GM18909 (cell line): ENCODE results near the gene GBA2.
A peak's percentile ranks its signal among the peaks of the same experiment; 100 is the strongest.

Source experiments
- ATAC-seq: cut with Tn5 transposase; IDR thresholded peaks from one replicate; pipeline ENCODE4 v1.9.1; 2021; ENCODE audit warnings: mild to moderate bottlenecking; ENCODE audit not compliant: unreplicated experiment, poor library complexity

GBA2 gene

GRCh38 chr9:35697486-35697885 is 51.5 kb downstream of the GBA2 start:
- ATAC-seq: no peak

DNA sequence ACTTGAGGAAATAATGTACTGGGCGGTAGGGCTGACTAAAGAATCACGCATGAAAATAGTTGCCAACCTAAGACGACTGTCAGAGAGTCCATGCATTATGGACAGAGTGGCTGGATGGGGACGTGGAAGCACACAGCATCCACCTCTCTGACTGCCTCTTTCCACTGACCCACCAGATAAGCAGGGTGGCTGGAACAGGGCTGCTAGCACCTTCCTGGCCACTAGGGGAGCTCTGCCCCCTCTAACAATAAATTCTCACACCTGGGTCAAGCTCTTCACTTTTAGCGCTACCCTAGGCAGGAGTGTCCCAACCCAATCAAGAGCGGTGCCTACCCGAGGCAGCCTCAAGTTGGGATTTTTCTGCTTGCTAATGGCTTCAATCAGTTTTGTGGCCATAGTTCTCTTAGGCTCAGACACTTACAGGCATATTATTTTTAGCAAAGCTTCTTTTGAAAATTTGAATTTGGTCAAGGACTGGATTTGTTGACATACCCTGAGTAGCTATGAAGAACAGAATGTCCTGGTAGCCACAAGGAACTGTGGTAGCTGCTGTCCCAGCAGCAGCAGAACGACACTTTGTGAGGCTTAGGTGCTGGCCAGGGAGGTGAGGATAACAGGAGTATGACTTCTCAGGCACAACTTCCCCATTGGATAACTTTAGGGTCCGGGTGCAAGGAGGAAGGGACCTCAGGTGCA is 52.4 kb downstream of the GBA2 start:
- ATAC-seq: peak; percentile 76

DNA sequence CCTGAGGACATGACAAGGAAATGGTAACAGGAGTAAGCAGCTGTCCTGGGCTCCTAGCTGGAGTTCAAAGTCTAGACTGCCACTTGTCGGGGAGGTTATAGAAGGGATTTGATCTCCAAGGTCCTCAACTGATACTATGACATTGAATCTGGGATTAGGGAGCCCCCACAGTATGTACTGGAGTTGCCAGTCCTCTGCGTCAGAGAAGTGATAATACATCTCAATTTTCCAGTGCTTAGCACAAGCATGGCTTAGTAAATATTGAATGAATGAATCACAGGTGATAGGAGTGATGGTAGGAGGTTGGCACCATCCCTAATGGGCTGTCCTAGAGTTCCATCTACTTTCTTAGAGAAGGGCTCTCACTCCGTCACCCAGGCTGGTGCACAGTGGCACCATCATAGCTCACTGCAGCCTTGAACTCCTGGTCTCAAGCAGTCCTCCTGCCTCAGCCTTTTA is 53.1 kb downstream of the GBA2 start:
- no peak for ATAC-seq

- ATAC-seq: no peak
Observed at GRCh38 chr9:35691757-35692301, 57.2 kb downstream of the GBA2 start.

- no peak for ATAC-seq
Observed at GRCh38 chr9:35691334-35691650, 57.7 kb downstream of the GBA2 start.

- ATAC-seq: no peak
Observed at GRCh38 chr9:35690614-35691333, 58.3 kb downstream of the GBA2 start.

DNA sequence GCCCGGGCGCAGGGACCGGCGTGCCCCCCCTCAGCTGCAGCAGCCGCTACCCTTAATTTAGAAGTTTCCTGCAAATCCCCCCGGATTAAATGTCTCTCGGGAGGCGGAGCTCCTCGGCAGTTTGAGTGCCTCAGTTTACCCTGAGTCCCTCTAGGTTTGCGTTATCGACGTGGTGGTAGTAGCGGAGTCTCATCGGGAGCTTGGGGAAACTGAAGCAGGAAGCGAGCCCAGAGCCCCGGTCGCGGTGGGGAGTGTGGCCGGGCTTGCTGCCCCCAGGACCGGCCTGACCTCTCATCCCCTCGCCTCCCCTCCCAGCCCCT is 58.8 kb downstream of the GBA2 start:
- no peak for ATAC-seq

DNA sequence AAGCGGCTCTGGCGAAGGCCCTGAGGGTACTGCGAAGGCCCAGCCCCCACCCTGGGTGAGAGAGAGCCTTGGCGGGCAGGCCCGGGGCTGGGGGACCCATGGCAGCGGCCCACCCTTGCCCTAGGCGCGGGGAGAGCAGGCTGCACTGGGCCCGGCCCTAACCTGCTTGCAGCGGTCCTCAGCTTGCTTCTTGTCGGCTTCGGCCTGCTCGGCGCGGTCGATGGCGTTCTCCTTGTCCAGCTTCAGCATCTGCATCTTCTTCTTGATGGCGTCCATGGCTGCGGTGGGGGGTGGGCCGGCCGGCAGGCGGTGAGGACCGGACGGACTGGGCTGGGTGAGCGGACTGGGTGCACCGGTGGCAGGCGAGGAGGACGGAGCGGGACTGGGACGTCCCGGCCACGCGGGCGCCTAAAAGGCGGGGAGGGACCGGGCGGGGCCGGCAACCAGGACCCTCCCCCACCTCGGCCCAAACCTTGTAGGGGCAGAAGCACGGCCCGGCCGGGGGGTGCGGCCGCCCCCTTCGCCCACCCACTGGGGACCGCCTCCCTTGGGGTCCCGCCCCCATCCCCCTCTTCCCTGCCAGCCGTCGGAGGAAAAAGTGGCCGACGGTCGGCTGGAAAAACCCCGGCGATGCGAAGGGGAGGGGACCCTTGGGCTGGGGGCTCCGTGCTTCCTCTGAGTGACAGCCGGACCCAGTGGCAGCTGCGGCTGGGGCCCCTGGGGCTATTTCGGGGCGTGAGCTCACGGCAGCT is 59.3 kb downstream of the GBA2 start, which contains the start of gene TPM2:
Gene TPM2, minus strand, starts transcription at position 384 of the 752 bp plus-strand sequence. Its CDS starts 108 bp downstream, at position 276.
- no peak for ATAC-seq

DNA sequence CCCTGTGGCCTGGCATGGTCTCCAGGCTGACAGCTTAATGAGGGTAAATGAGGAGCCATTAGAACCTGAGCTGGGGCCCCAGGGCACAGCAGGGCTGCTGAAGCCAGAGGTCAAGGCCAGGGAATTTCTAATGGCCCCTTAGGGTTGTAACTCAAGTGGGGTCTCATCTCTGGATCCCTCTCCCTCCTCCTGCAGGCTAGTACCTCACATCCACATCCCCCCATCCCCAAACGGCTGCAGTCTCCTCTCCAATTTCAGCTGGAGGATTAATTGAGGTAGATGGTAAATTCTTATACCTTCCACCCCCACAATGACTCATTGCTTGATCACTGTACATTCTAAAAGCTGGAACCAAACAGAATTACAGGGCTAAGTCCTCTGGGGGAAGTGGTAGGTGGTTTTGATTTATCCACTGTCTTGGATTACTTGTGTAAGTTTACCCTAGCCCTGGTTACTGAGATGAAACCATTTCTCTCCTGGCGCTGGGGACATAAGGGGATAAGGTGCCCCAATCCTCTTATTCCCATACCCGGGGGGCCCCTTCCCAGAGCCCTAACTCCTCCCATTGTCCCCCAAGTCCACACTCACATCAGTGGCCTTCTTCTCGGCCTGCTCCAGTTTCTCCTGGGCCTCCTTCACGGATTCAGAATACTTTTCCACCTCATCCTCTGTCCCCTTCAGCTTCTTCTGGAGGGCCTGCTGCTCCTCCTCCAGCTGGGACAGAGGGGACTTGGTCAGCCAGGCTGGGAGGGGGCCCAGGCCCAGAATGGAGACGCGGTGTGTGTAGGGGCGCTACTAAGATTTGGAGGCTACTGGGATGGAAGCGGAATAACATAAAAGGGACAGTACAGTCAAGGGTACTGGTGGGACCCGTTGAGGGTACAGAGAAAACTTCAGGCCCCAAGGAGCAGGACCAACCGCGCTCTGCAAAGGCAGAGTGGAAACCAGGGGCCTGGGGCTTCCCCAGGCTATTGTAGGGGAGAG is 60.2 kb downstream of the GBA2 start:
- no peak for ATAC-seq

GRCh38 chr9:35687972-35688557 is 61.0 kb downstream of the GBA2 start:
- no peak for ATAC-seq

- no peak for ATAC-seq
Observed at GRCh38 chr9:35687306-35687705, 61.7 kb downstream of the GBA2 start.
